Cardiac muscle cell (in vitro differentiated cells and primary cell): Measurements from ENCODE around the gene FAM131C. TPM values are rescaled to one million over a fixed set of nuclear protein-coding genes. Genes with fewer than 3 reads are reported as not detected.

Source experiments
- DNase-seq, 2 donors: peaks; one replicate each; pipeline versions ENCODE4 v3.0.0 to v3.0.0-alpha.2; 2010 to 2017; ENCODE audit warnings: low read depth in 1 of 2, low spot score in 1 of 2
- H3K27ac ChIP-seq: fragments of 200-600 bp; sonication (generic); 2 replicates; pipeline ENCODE4 v1.5.1; 2016
- H3K27me3 ChIP-seq: fragments of 200-600 bp; sonication (generic); 2 replicates; pipeline ENCODE4 v1.6.0; 2016; ENCODE audit warnings: control low read depth
- H3K36me3 ChIP-seq: fragments of 200-600 bp; sonication (generic); 2 replicates; pipeline ENCODE4 v1.5.1; 2016; ENCODE audit warnings: control low read depth
- H3K4me1 ChIP-seq: fragments of 200-600 bp; sonication (generic); 2 replicates; pipeline ENCODE4 v1.8.1; 2017; ENCODE audit warnings: low read depth, mild to moderate bottlenecking, mixed run types
- H3K4me3 ChIP-seq: fragments of 200-600 bp; sonication (generic); 2 replicates; pipeline ENCODE4 v1.5.1; 2016; ENCODE audit warnings: mild to moderate bottlenecking
- H3K9me3 ChIP-seq: fragments of 200-600 bp; sonication (generic); 2 replicates; pipeline ENCODE4 v1.5.1; 2017; ENCODE audit warnings: low read depth, mild to moderate bottlenecking, control low read depth
- polyA plus RNA-seq: library from polyadenylated mRNA; unstranded; fragments of >200 nt; fragmentation: Nextera tagmentation; extraction: Ambion mirVana; gene quantifications from 2 replicates; pipeline ENCODE4 v1.2.1, GENCODE V29; 2016
- total RNA-seq: library from RNA; depleted of rRNA; stranded (reverse); fragments of >200 nt; gene quantifications from 2 replicates; pipeline ENCODE4 v1.2.3, GENCODE V29; 2016
- TF ChIP-seq, protein P1 (sequence below): IDR thresholded peaks from 2 replicates; pipeline ENCODE4 v1.5.1; 2012; ENCODE audit warnings: low read depth, mild to moderate bottlenecking, low read length

The FAM131C gene
- total and polyA plus RNA-seq, 2 experiments from 2014 or later: 10.4 to 10.9 TPM

DNA sequence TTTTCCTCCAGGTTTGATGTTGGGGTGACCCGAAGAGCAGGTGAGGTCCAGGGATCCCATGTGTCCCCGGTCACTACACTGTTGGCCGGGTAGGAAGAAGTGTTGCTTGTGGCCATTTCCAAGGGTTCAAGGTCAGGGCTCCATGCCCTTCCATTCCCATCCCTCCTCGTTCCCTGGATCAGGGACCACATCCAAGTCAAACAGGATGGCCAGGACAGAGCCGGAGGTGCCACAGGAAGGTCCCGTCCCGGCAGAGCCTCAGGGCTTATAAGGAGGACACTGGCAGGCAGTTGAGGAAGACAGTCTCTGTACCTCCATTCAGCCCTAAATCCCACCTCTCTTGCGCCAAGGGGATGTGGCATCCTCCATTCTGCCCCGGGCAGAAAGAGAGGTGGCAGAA is 22.0 kb upstream of the FAM131C start:
- Histone ChIP-seq H3K4me3 (no peak overlapping the region), H3K27me3 (no peaks in the 10 kb centered on the region), H3K4me1 (no peaks in the 10 kb centered on the region), H3K27ac (no peak overlapping the region), H3K36me3 (no peaks in the 10 kb centered on the region), H3K9me3 (no peaks in the 10 kb centered on the region)
- TF ChIP-seq, protein P1, sequence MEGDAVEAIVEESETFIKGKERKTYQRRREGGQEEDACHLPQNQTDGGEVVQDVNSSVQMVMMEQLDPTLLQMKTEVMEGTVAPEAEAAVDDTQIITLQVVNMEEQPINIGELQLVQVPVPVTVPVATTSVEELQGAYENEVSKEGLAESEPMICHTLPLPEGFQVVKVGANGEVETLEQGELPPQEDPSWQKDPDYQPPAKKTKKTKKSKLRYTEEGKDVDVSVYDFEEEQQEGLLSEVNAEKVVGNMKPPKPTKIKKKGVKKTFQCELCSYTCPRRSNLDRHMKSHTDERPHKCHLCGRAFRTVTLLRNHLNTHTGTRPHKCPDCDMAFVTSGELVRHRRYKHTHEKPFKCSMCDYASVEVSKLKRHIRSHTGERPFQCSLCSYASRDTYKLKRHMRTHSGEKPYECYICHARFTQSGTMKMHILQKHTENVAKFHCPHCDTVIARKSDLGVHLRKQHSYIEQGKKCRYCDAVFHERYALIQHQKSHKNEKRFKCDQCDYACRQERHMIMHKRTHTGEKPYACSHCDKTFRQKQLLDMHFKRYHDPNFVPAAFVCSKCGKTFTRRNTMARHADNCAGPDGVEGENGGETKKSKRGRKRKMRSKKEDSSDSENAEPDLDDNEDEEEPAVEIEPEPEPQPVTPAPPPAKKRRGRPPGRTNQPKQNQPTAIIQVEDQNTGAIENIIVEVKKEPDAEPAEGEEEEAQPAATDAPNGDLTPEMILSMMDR: no peak
- DNase-seq: no peak

DNA sequence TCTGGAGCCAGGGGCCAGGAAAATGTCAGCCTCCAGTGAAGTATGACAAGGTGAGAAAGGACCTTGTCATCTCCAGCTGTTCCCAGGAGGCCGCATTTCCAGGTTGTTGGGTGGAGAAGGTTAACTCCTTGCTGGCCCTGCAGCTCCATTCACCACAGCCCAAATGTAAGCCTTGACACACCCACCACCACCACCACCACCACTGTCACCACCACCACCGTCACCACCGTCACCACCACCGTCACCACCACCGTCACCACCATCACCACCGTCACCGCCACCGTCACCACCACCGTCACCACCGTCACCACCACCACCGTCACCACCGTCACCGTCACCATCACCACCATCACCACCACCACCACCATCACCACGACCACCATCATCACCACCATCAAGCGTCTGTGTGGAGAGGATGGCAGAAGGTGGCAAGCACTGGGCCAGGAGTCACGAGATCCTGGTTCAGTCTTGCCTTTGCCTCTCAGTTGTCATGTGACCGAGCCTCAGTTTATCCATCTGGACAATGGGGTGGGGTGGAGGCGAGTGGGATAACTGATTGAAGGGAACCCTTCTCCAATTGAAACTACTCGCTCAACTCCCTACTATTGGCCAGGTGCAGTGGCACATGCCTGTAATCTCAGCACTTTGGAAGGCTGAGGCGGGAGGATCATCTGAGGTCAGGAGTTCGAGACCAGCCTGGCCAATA is 21.2 kb upstream of the FAM131C start:
- H3K27ac ChIP-seq: no peak overlapping the region
- no peaks in the 10 kb centered on the region for H3K4me1 ChIP-seq
- DNase-seq: no peak
- TF ChIP-seq, protein P1: no peak
- H3K9me3 ChIP-seq: no peaks in the 10 kb centered on the region
- H3K4me3 ChIP-seq: no peak overlapping the region
- H3K36me3 ChIP-seq: no peaks in the 10 kb centered on the region
- H3K27me3 ChIP-seq: no peaks in the 10 kb centered on the region

DNA sequence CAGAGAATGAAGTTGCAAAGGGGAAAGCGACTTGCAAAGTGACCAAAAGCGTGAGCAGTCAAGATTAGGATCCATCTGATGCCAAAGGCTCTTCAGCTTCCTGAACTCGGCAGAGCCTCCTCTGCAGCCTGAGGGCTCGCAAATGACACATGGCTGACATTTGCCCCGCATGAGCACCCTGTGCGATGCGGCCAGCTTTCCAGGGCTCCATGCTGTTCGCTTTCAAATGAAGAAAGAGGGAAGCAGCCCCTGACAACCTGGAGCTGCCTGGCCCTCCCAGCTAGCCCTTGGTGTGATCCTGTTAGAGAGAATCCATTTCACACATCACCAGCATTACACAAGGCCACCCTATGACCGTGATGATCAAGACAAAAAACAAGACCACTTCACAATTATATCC is 20.2 kb upstream of the FAM131C start:
- no peak for DNase-seq
- Histone ChIP-seq H3K27me3 (no peaks in the 10 kb centered on the region), H3K4me1 (no peaks in the 10 kb centered on the region), H3K36me3 (no peaks in the 10 kb centered on the region), H3K9me3 (no peaks in the 10 kb centered on the region), H3K27ac (no peak overlapping the region), H3K4me3 (no peak overlapping the region)
- TF ChIP-seq, protein P1: no peak

DNA sequence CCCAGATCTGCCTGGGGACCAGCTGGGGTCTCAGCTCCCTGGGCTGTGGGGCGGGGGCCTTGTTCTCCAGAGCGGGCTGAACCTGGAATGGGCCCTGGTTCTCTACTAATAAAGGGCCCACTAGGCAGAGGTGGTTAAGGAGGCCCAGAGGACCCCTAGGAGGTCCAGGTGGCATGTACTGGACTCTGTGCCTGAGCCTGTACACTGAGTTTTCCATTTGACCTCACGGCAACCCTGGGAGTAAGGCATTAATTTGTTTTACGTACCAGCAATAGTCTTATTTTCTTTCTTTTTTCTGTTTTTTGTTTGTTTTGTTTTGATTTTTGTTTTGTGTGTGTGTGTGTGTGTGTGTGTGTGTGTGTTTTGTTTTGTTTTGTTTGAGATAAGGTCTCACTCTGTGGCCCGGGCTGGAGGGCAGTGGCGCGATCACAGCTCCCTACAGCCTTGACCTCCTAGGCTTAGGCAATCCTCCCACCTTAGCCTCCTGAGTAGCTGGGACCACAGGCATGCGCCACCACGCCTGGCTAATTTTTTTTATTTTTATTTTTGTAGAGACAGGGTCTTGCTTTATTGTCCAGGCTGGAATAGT is 19.6 kb upstream of the FAM131C start:
- H3K36me3 ChIP-seq: no peaks in the 10 kb centered on the region
- no peak overlapping the region for H3K27ac ChIP-seq
- no peak for DNase-seq
- TF ChIP-seq, protein P1: no peak
- H3K4me1 ChIP-seq: no peaks in the 10 kb centered on the region
- no peaks in the 10 kb centered on the region for H3K27me3 ChIP-seq
- H3K4me3 ChIP-seq: no peak overlapping the region
- H3K9me3 ChIP-seq: no peaks in the 10 kb centered on the region

DNA sequence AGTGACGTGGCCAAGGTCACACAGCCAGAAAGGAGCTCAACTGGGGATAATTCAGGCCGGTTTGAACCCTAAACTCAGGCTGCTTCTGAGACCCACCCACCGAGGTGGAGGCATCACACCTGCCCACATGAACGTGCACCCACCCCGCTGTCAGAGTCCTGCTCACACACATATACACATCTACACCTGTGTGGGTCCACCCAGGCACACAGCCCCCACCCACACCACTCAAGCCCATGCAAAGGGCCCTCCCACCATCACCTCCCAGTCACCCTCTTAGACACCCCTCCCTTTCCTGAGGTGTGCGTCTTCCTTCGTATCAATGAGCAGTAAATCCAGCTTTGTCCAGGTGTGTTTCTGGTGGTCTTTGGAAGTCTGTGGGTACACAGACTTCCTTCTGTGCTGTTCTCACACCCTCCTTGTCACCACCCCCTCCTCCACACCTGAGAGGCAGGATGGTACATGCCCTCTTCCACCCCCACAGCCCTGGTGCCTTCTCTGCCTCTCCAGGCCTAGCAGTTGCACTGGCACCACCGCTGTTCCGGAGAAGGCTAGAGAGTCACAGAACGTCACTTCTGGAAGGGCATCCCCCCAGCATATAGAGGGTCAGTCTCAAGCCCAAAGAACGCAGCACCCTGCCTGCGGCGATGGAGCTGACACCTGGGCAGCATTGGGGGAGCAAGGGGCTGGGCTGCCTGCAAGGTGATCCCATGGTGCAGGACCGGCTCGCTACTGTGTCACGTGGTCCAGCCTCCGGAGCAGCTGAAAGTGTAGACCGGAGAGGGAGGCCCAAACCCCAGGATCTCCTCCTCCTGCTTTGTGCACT is 18.9 kb upstream of the FAM131C start:
- H3K9me3 ChIP-seq: no peaks in the 10 kb centered on the region
- no peak overlapping the region for H3K4me3 ChIP-seq
- H3K27ac ChIP-seq: no peak overlapping the region
- TF ChIP-seq, protein P1: no peak
- no peaks in the 10 kb centered on the region for H3K27me3 ChIP-seq
- H3K36me3 ChIP-seq: no peaks in the 10 kb centered on the region
- DNase-seq: no peak
- H3K4me1 ChIP-seq: no peaks in the 10 kb centered on the region
